ENCODE data around the gene TEX30.

Gene TEX30

GRCh38 chr13:102779436-102780159 is 6.0 kb upstream of the TEX30 start:
- DNase-seq (ENCODE audit: low read depth), result no peak

- no peak for DNase-seq (ENCODE audit: low read depth)
Measured at GRCh38 chr13:102777736-102778135, 4.2 kb upstream of the TEX30 start.

- DNase-seq (ENCODE audit: low read depth), result no peak
Measured at GRCh38 chr13:102776271-102776670, 2.7 kb upstream of the TEX30 start.

GRCh38 chr13:102774591-102775520 is 1.3 kb upstream of the TEX30 start:
- DNase-seq (ENCODE audit: low read depth), result no peak

- no peak for DNase-seq (ENCODE audit: low read depth)
Measured at GRCh38 chr13:102774214-102774568, 605 bp upstream of the TEX30 start.

- no peak for DNase-seq (ENCODE audit: low read depth)
Measured at GRCh38 chr13:102772042-102772425, 1.6 kb downstream of the TEX30 start.

GRCh38 chr13:102771298-102772041 is 2.1 kb downstream of the TEX30 start:
- no peak for DNase-seq (ENCODE audit: low read depth)

- DNase-seq (ENCODE audit: low read depth), result no peak
Measured at GRCh38 chr13:102770435-102770834, 3.2 kb downstream of the TEX30 start.

- no peak for DNase-seq (ENCODE audit: low read depth)
Measured at GRCh38 chr13:102769679-102770078, 3.9 kb downstream of the TEX30 start.

- no peak for DNase-seq (ENCODE audit: low read depth)
Measured at GRCh38 chr13:102768909-102769308, 4.7 kb downstream of the TEX30 start.

GRCh38 chr13:102763741-102764140 is 9.8 kb downstream of the TEX30 start:
- no peak for DNase-seq (ENCODE audit: low read depth)

GRCh38 chr13:102761071-102761470 is 12.5 kb downstream of the TEX30 start:
- DNase-seq (ENCODE audit: low read depth), result no peak

GRCh38 chr13:102758842-102759241 is 14.7 kb downstream of the TEX30 start:
- DNase-seq (ENCODE audit: low read depth), result no peak

- DNase-seq (ENCODE audit: low read depth), result no peak
Measured at GRCh38 chr13:102757006-102757405, 16.6 kb downstream of the TEX30 start.

- DNase-seq (ENCODE audit: low read depth), result no peak
Measured at GRCh38 chr13:102751886-102752285, 21.7 kb downstream of the TEX30 start.

- DNase-seq (ENCODE audit: low read depth), result no peak
Measured at GRCh38 chr13:102742506-102742905, 31.1 kb downstream of the TEX30 start.

GRCh38 chr13:102742101-102742500 is 31.5 kb downstream of the TEX30 start:
- DNase-seq (ENCODE audit: low read depth), result no peak

- DNase-seq (ENCODE audit: low read depth), result no peak
Measured at GRCh38 chr13:102729560-102730270, 43.9 kb downstream of the TEX30 start.

- no peak for DNase-seq (ENCODE audit: low read depth)
Measured at GRCh38 chr13:102726430-102726829, 47.2 kb downstream of the TEX30 start.

GRCh38 chr13:102724923-102725322 is 48.7 kb downstream of the TEX30 start:
- no peak for DNase-seq (ENCODE audit: low read depth)

- no peak for DNase-seq (ENCODE audit: low read depth)
Measured at GRCh38 chr13:102721800-102722231, 51.8 kb downstream of the TEX30 start.

- DNase-seq (ENCODE audit: low read depth), result no peak
Measured at GRCh38 chr13:102718746-102719145, 54.8 kb downstream of the TEX30 start.

Measured in T-helper 22 cell (primary cell).